K562 (cell line): ENCODE measurements around the gene MANEA. TPM values are rescaled to one million over a fixed set of nuclear protein-coding genes. Genes with fewer than 3 reads are reported as not detected.

ENCODE experiments used
- ATAC-seq: fragments of 200-7000 bp; cut with Tn5 transposase; 3 replicates; pipeline ENCODE4 v1.9.1; 2020; ENCODE audit warnings: moderate library complexity
- BruUV-seq: library from RNA; stranded (reverse); fragments of 400-500 nt; replicated peaks from 2 replicates; lab custom pipeline; 2021; lab: Mats Ljungman, UMichigan
- CTCF ChIA-PET: fragments of 300-600 bp; formaldehyde crosslinking; extraction: SDS; loops from one replicate; lab custom pipeline; 2021; ENCODE audit warnings: low intra/inter-chr PET ratio; lab: Yijun Ruan, JAX
- POLR2A ChIA-PET: fragments of 300-600, 350-650 bp; sonication (Branson Sonifier 250); formaldehyde crosslinking; extraction: SDS; loops from one replicate; lab custom pipeline; 2021; ENCODE audit warnings: antibody characterized with exemption, inconsistent platforms; lab: Yijun Ruan, JAX
- DNase-seq, 4 experiments: peaks; one replicate each; pipeline versions ENCODE4 v3.0.0 to v3.0.0-alpha.2; 2011 to 2018; ENCODE audit warnings: low spot score in 3 of 4, mixed read lengths in 3 of 4; ENCODE audit errors: extremely low read depth in 1 of 4
- FAIRE-seq: peaks from 2 replicates; lab custom pipeline; 2011; peaks lifted over from hg19 to GRCh38; lab: Jason Lieb, UNC
- H2AFZ ChIP-seq: 2 replicates; pipeline ENCODE4 v1.6.0; 2011; ENCODE audit warnings: low read depth, low read length, control low read depth, inconsistent platforms
- H3K27ac ChIP-seq: fragments of 200-600 bp; 3 replicates; pipeline ENCODE4 v1.8.0; 2011; ENCODE audit warnings: low read depth, mild to moderate bottlenecking, control low read depth, inconsistent platforms, low read length, moderate library complexity, mixed read lengths; ENCODE audit errors: extremely low read depth
- H3K27me3 ChIP-seq, 2 experiments: fragments of 300-600 bp in 1 of 2; 2 replicates in 1 of 2; 3 replicates in 1 of 2; pipeline versions ENCODE4 v1.6.0 to v1.8.0; 2011; ENCODE audit warnings: inconsistent platforms in 2 of 2, low read length in 2 of 2, mild to moderate bottlenecking in 1 of 2, mixed read lengths in 1 of 2, moderate library complexity in 1 of 2; ENCODE audit not compliant: control insufficient read depth in 2 of 2, insufficient read depth in 2 of 2
- H3K36me3 ChIP-seq: fragments of 300-600 bp; 3 replicates; pipeline ENCODE4 v1.8.0; 2011; ENCODE audit warnings: mild to moderate bottlenecking, low read length, inconsistent platforms; ENCODE audit not compliant: control insufficient read depth, insufficient read depth
- H3K4me1 ChIP-seq, 2 experiments: fragments of 200-600 bp in 1 of 2; replicated peaks in 1 of 2; 2 replicates in 1 of 2; 3 replicates in 1 of 2; pipeline versions ENCODE4 v1.5.1 to v1.8.0; 2011; ENCODE audit warnings: inconsistent platforms in 2 of 2, low read length in 2 of 2, mild to moderate bottlenecking in 1 of 2, mixed read lengths in 1 of 2, moderate library complexity in 1 of 2; ENCODE audit not compliant: control insufficient read depth in 2 of 2, insufficient read depth in 2 of 2
- H3K4me2 ChIP-seq: 2 replicates; pipeline ENCODE4 v1.6.1; 2011; ENCODE audit warnings: low read length, control low read depth, inconsistent platforms, mixed read lengths; ENCODE audit not compliant: insufficient read depth
- H3K4me3 ChIP-seq: fragments of 200-600 bp; sonication (generic), shearing (Covaris generic); 2 replicates; pipeline ENCODE4 v1.5.1; 2016; ENCODE audit warnings: control low read depth, inconsistent platforms
- H3K79me2 ChIP-seq: fragments of 200-600 bp; 3 replicates; pipeline ENCODE4 v1.8.0; 2011; ENCODE audit warnings: low read length, inconsistent platforms; ENCODE audit not compliant: control insufficient read depth, insufficient read depth
- H3K9ac ChIP-seq, 2 experiments: 2 replicates each; pipeline versions ENCODE4 v1.6.0 to v1.6.1; 2011; ENCODE audit warnings: low read depth in 2 of 2, low read length in 2 of 2, control low read depth in 1 of 2, inconsistent platforms in 1 of 2, mild to moderate bottlenecking in 1 of 2, mixed read lengths in 1 of 2; ENCODE audit not compliant: insufficient read depth in 1 of 2
- H3K9me1 ChIP-seq: one replicate; pipeline ENCODE4 v1.6.0; 2011; ENCODE audit warnings: inconsistent platforms, mild to moderate bottlenecking, low read length, moderate library complexity; ENCODE audit not compliant: control insufficient read depth, insufficient read depth
- H3K9me3 ChIP-seq: replicated peaks from 2 replicates; pipeline ENCODE4 v1.5.1; 2011; ENCODE audit warnings: low read depth, low read length, inconsistent platforms; ENCODE audit not compliant: control insufficient read depth, insufficient read depth
- H4K20me1 ChIP-seq: replicated peaks from 2 replicates; pipeline ENCODE4 v1.6.1; 2011; ENCODE audit warnings: low read length, inconsistent platforms, mixed read lengths; ENCODE audit not compliant: control insufficient read depth, insufficient read depth
- ETV1 ChIP-seq: fragments of 450-650 bp; conservative IDR thresholded peaks from 2 replicates; pipeline ENCODE4 v1.6.1; 2016; ENCODE audit warnings: missing genetic modification characterization, control low read depth, low read depth, missing compliant biosample characterization
- MGA ChIP-seq: fragments of 450-650 bp; IDR thresholded peaks from 2 replicates; pipeline ENCODE4 v1.6.1; 2016; ENCODE audit warnings: mild to moderate bottlenecking, moderate library complexity
- ZNF280A ChIP-seq: fragments of 450-650 bp; IDR thresholded peaks from 2 replicates; pipeline ENCODE4 v1.6.1; 2018; ENCODE audit warnings: mild to moderate bottlenecking, low read depth; ENCODE audit not compliant: partially characterized antibody
- ZZZ3 ChIP-seq: fragments of 450-650 bp; IDR thresholded peaks from 2 replicates; pipeline ENCODE4 v1.6.1; 2016; ENCODE audit warnings: antibody characterized with exemption, mild to moderate bottlenecking, moderate library complexity
- WGBS: fragments of 100-300 bp; shearing (Covaris generic); methylation state at CpG from one replicate; pipeline ENCODE4 v1.1.6; 2016; ENCODE audit warnings: low coverage, mixed read lengths; ENCODE audit not compliant: insufficient coverage; ENCODE audit errors: missing lambda C conversion rate; 5-methylcytosine and 5-hydroxymethylcytosine counted together
- in situ Hi-C: fragments of 300-500 bp; cut with MboI; formaldehyde crosslinking; loops from 4 replicates; pipeline ENCODE4 v1.15.0; 2018; ENCODE audit warnings: inconsistent platforms, mixed read lengths
- intact Hi-C: fragments of 100-400 bp; cut with micrococcal nuclease; formaldehyde crosslinking; loops from 2 replicates; pipeline ENCODE4 v1.14.2; 2022
- polyA plus RNA-seq, 8 experiments: library from polyadenylated mRNA; depleted of rRNA in 4 of 8; stranded (reverse) in 5 of 8; unstranded in 3 of 8; fragments of >200 nt; fragmentation: Nextera tagmentation in 2 of 8; fragmentation: Illumina TruSeq in 1 of 8; extraction: Ambion mirVana in 2 of 8; extraction: Trizol in 1 of 8; gene quantifications; 2 replicates each; pipeline versions ENCODE4 v1.2.1 to v1.2.3, GENCODE V29; 2011 to 2014; ENCODE audit warnings: inconsistent platforms in 1 of 8, missing spikeins in 1 of 8
- total RNA-seq, 7 experiments: library from RNA; depleted of rRNA in 6 of 7; stranded (reverse); fragments of >200 nt in 6 of 7; fragmentation: Illumina TruSeq in 2 of 7; extraction: Trizol in 2 of 7; gene quantifications; 2 replicates each; pipeline versions ENCODE4 v1.2.1 to v1.2.3, GENCODE V29; 2011 to 2021; ENCODE audit warnings: low replicate concordance in 1 of 7

The MANEA gene
- total and polyA plus RNA-seq, 9 of the 15 experiments (the other 6 are each of a cell fraction or from before 2014, with no cell fraction given), result 4.8 to 16.1 (median 11.4) TPM

- Histone ChIP-seq H3K9ac (no peak overlapping the region), H3K36me3 (no peaks in the 10 kb centered on the region), H4K20me1 (no peaks in the 10 kb centered on the region), H3K4me2 (no peak overlapping the region), H3K79me2 (no peaks in the 10 kb centered on the region), H2AFZ (no peak overlapping the region), H3K4me1 (no peaks in the 10 kb centered on the region), H3K9me1 (no peaks in the 10 kb centered on the region), H3K9me3 (no peaks in the 10 kb centered on the region), H3K27me3 (no peaks in the 10 kb centered on the region), H3K4me3 (no peak overlapping the region), H3K27ac (no peak overlapping the region)
- CTCF ChIA-PET, result no interaction called here
- TF ChIP-seq ZZZ3 (no peak), MGA (no peak), ZNF280A (no peak), ETV1 (tag) (no peak)
- ATAC-seq (no peak), DNase-seq (no peak), FAIRE-seq (no peak)
- in situ Hi-C loops, result no loop called here
- POLR2A ChIA-PET, result no interaction called here
- no TSS peak for BruUV-seq
- WGBS, result 7% methylated on average over 3 of the region's 3 CpGs
- intact Hi-C loops, result no loop called here
Measured at GRCh38 chr6:95544517-95545225, 32.7 kb upstream of the MANEA start.
